DOHH2 (cell line): Measurements from ENCODE around the gene MEIS2.

Source experiments
- H3F3A ChIP-seq: fragments of 200-600 bp; sonication (generic), shearing (Covaris generic); 2 replicates; pipeline ENCODE4 v1.6.0; 2016; ENCODE audit warnings: antibody characterized with exemption, mild to moderate bottlenecking; ENCODE audit not compliant: control insufficient read depth, insufficient read depth
- H3K27ac ChIP-seq: fragments of 200-600 bp; sonication (generic); 2 replicates; pipeline ENCODE4 v1.5.1; 2014; ENCODE audit warnings: low read depth, mild to moderate bottlenecking, low read length, moderate library complexity
- H3K27me3 ChIP-seq: fragments of 200-600 bp; sonication (generic); 2 replicates; pipeline ENCODE4 v1.6.1; 2014; ENCODE audit warnings: mild to moderate bottlenecking, low read length, mixed read lengths; ENCODE audit not compliant: control insufficient read depth
- H3K36me3 ChIP-seq: fragments of 200-600 bp; sonication (generic); 2 replicates; pipeline ENCODE4 v1.6.1; 2014; ENCODE audit warnings: mild to moderate bottlenecking, low read length, moderate library complexity, mixed read lengths; ENCODE audit not compliant: control insufficient read depth
- H3K4me1 ChIP-seq: fragments of 200-600 bp; sonication (generic); 2 replicates; pipeline ENCODE4 v1.6.1; 2014; ENCODE audit warnings: mild to moderate bottlenecking, low read length, mixed read lengths; ENCODE audit not compliant: control insufficient read depth
- H3K4me2 ChIP-seq: fragments of 200-600 bp; sonication (generic); 2 replicates; pipeline ENCODE4 v1.6.0; 2014; ENCODE audit warnings: mild to moderate bottlenecking, low read length, moderate library complexity
- H3K4me3 ChIP-seq: fragments of 200-600 bp; sonication (generic); 2 replicates; pipeline ENCODE4 v1.5.1; 2014; ENCODE audit warnings: mild to moderate bottlenecking, low read length, mixed read lengths
- H3K79me2 ChIP-seq: fragments of 200-600 bp; sonication (generic); 2 replicates; pipeline ENCODE4 v1.6.1; 2014; ENCODE audit warnings: mild to moderate bottlenecking, low read length, mixed read lengths; ENCODE audit not compliant: control insufficient read depth
- H3K9me2 ChIP-seq: fragments of 200-600 bp; sonication (generic); replicated peaks from 2 replicates; pipeline ENCODE4 v1.6.1; 2014; ENCODE audit warnings: mild to moderate bottlenecking, low read length, mixed read lengths; ENCODE audit not compliant: control insufficient read depth
- H3K9me3 ChIP-seq: fragments of 200-600 bp; sonication (generic); 2 replicates; pipeline ENCODE4 v1.6.1; 2014; ENCODE audit warnings: antibody characterized with exemption, low read length, mixed read lengths; ENCODE audit not compliant: control insufficient read depth, insufficient read depth
- H4K20me1 ChIP-seq: fragments of 200-600 bp; sonication (generic); 2 replicates; pipeline ENCODE4 v1.6.0; 2014; ENCODE audit warnings: low read depth, mild to moderate bottlenecking, antibody characterized with exemption, low read length, moderate library complexity; ENCODE audit not compliant: control insufficient read depth, insufficient read depth
- EZH2phosphoT487 ChIP-seq: fragments of 200-600 bp; sonication (generic); IDR thresholded peaks from 2 replicates; pipeline ENCODE4 v1.6.1; 2017; ENCODE audit warnings: borderline replicate concordance, mild to moderate bottlenecking, antibody characterized with exemption, low read length, moderate library complexity, mixed read lengths
- TF ChIP-seq, protein P1 (sequence below): fragments of 200-600 bp; sonication (generic); IDR thresholded peaks from one replicate; pipeline ENCODE4 v1.5.1; 2014; ENCODE audit warnings: antibody characterized with exemption, mild to moderate bottlenecking, low read depth, low read length; ENCODE audit not compliant: poor library complexity, severe bottlenecking

The MEIS2 gene

GRCh38 chr15:36896949-36897348 is 203.4 kb downstream of the MEIS2 start:
- H3F3A ChIP-seq = no peaks in the 10 kb centered on the region
- H3K9me3 ChIP-seq = no peaks in the 10 kb centered on the region
- no peak overlapping the region for H3K27ac ChIP-seq
- H3K36me3 ChIP-seq = peaks cover 35% of the 10 kb centered on the region
- TF ChIP-seq, protein P1, sequence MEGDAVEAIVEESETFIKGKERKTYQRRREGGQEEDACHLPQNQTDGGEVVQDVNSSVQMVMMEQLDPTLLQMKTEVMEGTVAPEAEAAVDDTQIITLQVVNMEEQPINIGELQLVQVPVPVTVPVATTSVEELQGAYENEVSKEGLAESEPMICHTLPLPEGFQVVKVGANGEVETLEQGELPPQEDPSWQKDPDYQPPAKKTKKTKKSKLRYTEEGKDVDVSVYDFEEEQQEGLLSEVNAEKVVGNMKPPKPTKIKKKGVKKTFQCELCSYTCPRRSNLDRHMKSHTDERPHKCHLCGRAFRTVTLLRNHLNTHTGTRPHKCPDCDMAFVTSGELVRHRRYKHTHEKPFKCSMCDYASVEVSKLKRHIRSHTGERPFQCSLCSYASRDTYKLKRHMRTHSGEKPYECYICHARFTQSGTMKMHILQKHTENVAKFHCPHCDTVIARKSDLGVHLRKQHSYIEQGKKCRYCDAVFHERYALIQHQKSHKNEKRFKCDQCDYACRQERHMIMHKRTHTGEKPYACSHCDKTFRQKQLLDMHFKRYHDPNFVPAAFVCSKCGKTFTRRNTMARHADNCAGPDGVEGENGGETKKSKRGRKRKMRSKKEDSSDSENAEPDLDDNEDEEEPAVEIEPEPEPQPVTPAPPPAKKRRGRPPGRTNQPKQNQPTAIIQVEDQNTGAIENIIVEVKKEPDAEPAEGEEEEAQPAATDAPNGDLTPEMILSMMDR = no peak
- TF ChIP-seq EZH2phosphoT487 = no peak
- no peak overlapping the region for H3K4me3 ChIP-seq
- no peaks in the 10 kb centered on the region for H3K4me1 ChIP-seq
- H3K9me2 ChIP-seq = no peaks in the 10 kb centered on the region
- H4K20me1 ChIP-seq = no peaks in the 10 kb centered on the region
- no peaks in the 10 kb centered on the region for H3K27me3 ChIP-seq
- H3K79me2 ChIP-seq = no peaks in the 10 kb centered on the region
- H3K4me2 ChIP-seq = no peak overlapping the region

DNA sequence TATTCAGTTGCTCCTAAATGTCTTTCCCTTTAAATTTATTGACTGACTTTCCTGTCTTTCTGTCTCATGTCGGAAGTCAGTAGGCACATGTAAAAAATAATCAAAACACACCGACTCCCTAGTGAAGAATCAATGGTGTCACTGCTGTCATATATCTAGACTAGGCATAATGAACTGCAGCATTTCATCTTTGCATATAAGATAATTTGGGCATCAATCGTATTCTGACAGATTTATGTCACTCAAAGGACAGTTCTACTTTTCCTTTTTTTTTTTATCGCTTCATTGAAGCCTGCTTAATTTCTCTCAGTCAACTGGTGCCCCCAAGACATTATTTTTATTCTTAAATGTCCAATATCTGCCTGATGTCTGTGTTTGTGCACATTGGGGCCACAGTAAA is 206.3 kb downstream of the MEIS2 start:
- Histone ChIP-seq H3K9me2 (no peaks in the 10 kb centered on the region), H3K79me2 (no peaks in the 10 kb centered on the region), H3K36me3 (peaks cover 39% of the 10 kb centered on the region), H3K27ac (no peak overlapping the region), H3F3A (no peaks in the 10 kb centered on the region), H3K9me3 (no peaks in the 10 kb centered on the region), H3K4me1 (no peaks in the 10 kb centered on the region), H3K4me3 (no peak overlapping the region), H4K20me1 (no peaks in the 10 kb centered on the region), H3K4me2 (no peak overlapping the region), H3K27me3 (no peaks in the 10 kb centered on the region)
- TF ChIP-seq, protein P1 = no peak
- TF ChIP-seq EZH2phosphoT487 = no peak

DNA sequence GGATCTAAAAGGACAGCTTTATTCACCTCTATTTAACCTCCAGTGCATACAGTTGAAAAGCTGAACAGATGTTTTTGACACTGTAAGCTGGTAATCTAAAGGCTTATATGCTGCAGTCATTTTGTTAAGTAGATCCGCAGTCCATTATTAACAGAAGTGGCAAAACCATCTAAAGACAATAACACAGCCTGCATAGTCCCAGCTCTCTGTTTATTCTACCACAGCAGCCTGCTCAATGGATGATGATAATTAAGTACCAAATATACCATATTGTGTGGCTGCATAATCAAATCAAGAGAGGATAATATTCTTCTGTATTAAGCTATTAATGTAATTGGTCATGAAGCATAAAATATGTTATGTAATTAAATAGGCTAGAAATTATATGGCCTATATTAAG is 207.1 kb downstream of the MEIS2 start:
- Histone ChIP-seq H3F3A (no peaks in the 10 kb centered on the region), H3K27ac (no peak overlapping the region), H3K4me1 (no peaks in the 10 kb centered on the region), H3K9me2 (no peaks in the 10 kb centered on the region), H4K20me1 (no peaks in the 10 kb centered on the region), H3K4me3 (no peak overlapping the region), H3K9me3 (no peaks in the 10 kb centered on the region), H3K27me3 (no peaks in the 10 kb centered on the region), H3K4me2 (no peak overlapping the region), H3K36me3 (peaks cover 39% of the 10 kb centered on the region), H3K79me2 (no peaks in the 10 kb centered on the region)
- TF ChIP-seq, protein P1 = no peak
- no peak for TF ChIP-seq EZH2phosphoT487
